ENCODE measurements around the gene OMP.

The OMP gene

DNA sequence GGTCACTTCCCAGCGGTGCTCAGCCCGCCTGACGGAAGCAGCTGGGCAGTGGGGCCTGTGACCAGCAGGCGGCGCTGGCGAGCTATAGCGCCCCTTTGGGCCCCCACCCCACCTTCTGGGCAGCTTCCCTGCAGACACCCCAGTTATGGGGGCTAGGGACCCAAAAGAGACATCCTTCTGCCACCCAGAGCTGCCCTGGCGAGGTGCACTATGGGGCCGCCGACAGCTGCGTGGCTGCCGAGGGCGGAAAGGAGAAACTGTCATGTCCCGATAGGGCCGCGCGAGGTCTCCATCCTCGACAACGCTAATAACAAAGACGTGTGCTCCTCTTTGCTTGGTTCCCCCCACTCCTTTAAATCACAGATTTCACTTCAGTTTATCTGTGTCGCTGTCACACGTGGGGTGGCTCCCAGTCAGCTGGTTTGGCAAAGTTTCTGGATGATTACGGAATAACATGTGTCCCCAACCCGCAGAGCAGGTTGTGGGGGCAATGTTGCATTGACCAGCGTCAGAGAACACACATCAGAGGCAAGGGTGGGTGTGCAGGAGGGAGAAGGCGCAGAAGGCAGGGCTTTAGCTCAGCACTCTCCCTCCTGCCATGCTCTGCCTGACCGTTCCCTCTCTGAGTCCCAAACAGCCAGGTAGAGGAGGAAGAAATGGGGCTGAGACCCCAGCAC is 24.7 kb downstream of the OMP start:
- Histone ChIP-seq H3K4me3 (replicated peaks; ENCODE audit: insufficient read depth, low read length) (peak overlapping the region; percentile 36), H3K27me3 (ENCODE audit: insufficient read depth, poor library complexity, severe bottlenecking) (no peaks in the 10 kb centered on the region), H3K27ac (replicated peaks) (no peak overlapping the region)
- TF ChIP-seq, protein P1, sequence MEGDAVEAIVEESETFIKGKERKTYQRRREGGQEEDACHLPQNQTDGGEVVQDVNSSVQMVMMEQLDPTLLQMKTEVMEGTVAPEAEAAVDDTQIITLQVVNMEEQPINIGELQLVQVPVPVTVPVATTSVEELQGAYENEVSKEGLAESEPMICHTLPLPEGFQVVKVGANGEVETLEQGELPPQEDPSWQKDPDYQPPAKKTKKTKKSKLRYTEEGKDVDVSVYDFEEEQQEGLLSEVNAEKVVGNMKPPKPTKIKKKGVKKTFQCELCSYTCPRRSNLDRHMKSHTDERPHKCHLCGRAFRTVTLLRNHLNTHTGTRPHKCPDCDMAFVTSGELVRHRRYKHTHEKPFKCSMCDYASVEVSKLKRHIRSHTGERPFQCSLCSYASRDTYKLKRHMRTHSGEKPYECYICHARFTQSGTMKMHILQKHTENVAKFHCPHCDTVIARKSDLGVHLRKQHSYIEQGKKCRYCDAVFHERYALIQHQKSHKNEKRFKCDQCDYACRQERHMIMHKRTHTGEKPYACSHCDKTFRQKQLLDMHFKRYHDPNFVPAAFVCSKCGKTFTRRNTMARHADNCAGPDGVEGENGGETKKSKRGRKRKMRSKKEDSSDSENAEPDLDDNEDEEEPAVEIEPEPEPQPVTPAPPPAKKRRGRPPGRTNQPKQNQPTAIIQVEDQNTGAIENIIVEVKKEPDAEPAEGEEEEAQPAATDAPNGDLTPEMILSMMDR (IDR thresholded peaks at IDR 0.05; ENCODE audit: insufficient read depth, low read length) = peak; percentile 80
- no peak for TF ChIP-seq POLR2AphosphoS5 (IDR thresholded peaks at IDR 0.05; ENCODE audit: low read depth)
- DNase-seq (ENCODE audit: low read depth in 1 of 2, low spot score in 1 of 2) = peak; percentile 25 to 37

GRCh38 chr11:77127920-77128691 is 25.5 kb downstream of the OMP start, which contains the start of gene MYO7A:
Gene MYO7A, plus strand, starts transcription at chr11:77128246. Its CDS starts 2,389 bp downstream, at chr11:77130635.
- Histone ChIP-seq H3K27ac (replicated peaks) (no peak within 1 kb of the TSS), H3K4me3 (replicated peaks; ENCODE audit: insufficient read depth, low read length) (peak within 1 kb of the TSS; percentile 36), H3K27me3 (ENCODE audit: insufficient read depth, poor library complexity, severe bottlenecking) (no peaks in the 10 kb centered on the region)
- no peak for TF ChIP-seq SPI1 (IDR thresholded peaks at IDR 0.05; ENCODE audit: borderline replicate concordance, low read depth)
- TF ChIP-seq, protein P2, sequence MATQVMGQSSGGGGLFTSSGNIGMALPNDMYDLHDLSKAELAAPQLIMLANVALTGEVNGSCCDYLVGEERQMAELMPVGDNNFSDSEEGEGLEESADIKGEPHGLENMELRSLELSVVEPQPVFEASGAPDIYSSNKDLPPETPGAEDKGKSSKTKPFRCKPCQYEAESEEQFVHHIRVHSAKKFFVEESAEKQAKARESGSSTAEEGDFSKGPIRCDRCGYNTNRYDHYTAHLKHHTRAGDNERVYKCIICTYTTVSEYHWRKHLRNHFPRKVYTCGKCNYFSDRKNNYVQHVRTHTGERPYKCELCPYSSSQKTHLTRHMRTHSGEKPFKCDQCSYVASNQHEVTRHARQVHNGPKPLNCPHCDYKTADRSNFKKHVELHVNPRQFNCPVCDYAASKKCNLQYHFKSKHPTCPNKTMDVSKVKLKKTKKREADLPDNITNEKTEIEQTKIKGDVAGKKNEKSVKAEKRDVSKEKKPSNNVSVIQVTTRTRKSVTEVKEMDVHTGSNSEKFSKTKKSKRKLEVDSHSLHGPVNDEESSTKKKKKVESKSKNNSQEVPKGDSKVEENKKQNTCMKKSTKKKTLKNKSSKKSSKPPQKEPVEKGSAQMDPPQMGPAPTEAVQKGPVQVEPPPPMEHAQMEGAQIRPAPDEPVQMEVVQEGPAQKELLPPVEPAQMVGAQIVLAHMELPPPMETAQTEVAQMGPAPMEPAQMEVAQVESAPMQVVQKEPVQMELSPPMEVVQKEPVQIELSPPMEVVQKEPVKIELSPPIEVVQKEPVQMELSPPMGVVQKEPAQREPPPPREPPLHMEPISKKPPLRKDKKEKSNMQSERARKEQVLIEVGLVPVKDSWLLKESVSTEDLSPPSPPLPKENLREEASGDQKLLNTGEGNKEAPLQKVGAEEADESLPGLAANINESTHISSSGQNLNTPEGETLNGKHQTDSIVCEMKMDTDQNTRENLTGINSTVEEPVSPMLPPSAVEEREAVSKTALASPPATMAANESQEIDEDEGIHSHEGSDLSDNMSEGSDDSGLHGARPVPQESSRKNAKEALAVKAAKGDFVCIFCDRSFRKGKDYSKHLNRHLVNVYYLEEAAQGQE (IDR thresholded peaks at IDR 0.05; ENCODE audit: insufficient replicate concordance, low read depth) = no peak
- DNase-seq (ENCODE audit: low read depth in 1 of 2, low spot score in 1 of 2) = no peak

GRCh38 chr11:77129069-77129841 is 26.6 kb downstream of the OMP start:
- no peak for TF ChIP-seq POLR2AphosphoS5 (IDR thresholded peaks at IDR 0.05; ENCODE audit: low read depth)
- TF ChIP-seq, protein P2 (IDR thresholded peaks at IDR 0.05; ENCODE audit: insufficient replicate concordance, low read depth) = no peak
- no peak for TF ChIP-seq SPI1 (IDR thresholded peaks at IDR 0.05; ENCODE audit: borderline replicate concordance, low read depth)
- TF ChIP-seq, protein P1 (IDR thresholded peaks at IDR 0.05; ENCODE audit: insufficient read depth, low read length) = no peak
- TF ChIP-seq GABPA (IDR thresholded peaks at IDR 0.05; ENCODE audit: low read depth) = no peak

More at GRCh38 chr11:77129069-77129841, 26.6 kb downstream of the OMP start:
- Histone ChIP-seq H3K27me3 (ENCODE audit: insufficient read depth, poor library complexity, severe bottlenecking) (no peaks in the 10 kb centered on the region), H3K27ac (replicated peaks) (no peak overlapping the region), H3K4me3 (replicated peaks; ENCODE audit: insufficient read depth, low read length) (no peak overlapping the region)
- no peak for DNase-seq (ENCODE audit: low read depth in 1 of 2, low spot score in 1 of 2)

Data from HL-60 (cell line).